H1 (cell line): ENCODE data around the gene ZSCAN10. TPM values are rescaled to one million over a fixed set of nuclear protein-coding genes. Genes with fewer than 3 reads are reported as not detected.

ENCODE experiments used
- CTCF ChIA-PET: fragments of 300-600 bp; sonication (Branson Sonifier 250); formaldehyde crosslinking; loops from one replicate; lab custom pipeline; 2021; ENCODE audit not compliant: partially characterized antibody; lab: Charles Lee
- POLR2A ChIA-PET: fragments of 300-600 bp; sonication (Branson Sonifier 250); formaldehyde crosslinking; loops from one replicate; lab custom pipeline; 2021; ENCODE audit warnings: inconsistent platforms; ENCODE audit not compliant: partially characterized antibody; lab: Charles Lee
- DNase-seq, 2 experiments: peaks; one replicate each; pipeline versions ENCODE4 v3.0.0 to v3.0.0-alpha.2; 2010 to 2022; ENCODE audit warnings: low spot score in 2 of 2, low read depth in 1 of 2, mixed read lengths in 1 of 2
- FAIRE-seq: peaks from 2 replicates; lab custom pipeline; 2011; peaks lifted over from hg19 to GRCh38; lab: Jason Lieb, UNC
- H2AFZ ChIP-seq: 2 replicates; pipeline ENCODE4 v1.8.1; 2012; ENCODE audit warnings: low read length, inconsistent platforms
- H2AK5ac ChIP-seq: 2 replicates; pipeline ENCODE4 v1.6.1; 2013; ENCODE audit warnings: low read depth, low read length
- H2BK120ac ChIP-seq: replicated peaks from 2 replicates; pipeline ENCODE3; 2013; ENCODE audit warnings: low read depth, low read length, inconsistent platforms
- H2BK12ac ChIP-seq: 2 replicates; pipeline ENCODE4 v1.6.1; 2013; ENCODE audit warnings: low read depth, low read length
- H2BK15ac ChIP-seq: 2 replicates; pipeline ENCODE4 v1.6.1; 2013; ENCODE audit warnings: low read length
- H2BK20ac ChIP-seq: 2 replicates; pipeline ENCODE4 v1.6.1; 2013; ENCODE audit warnings: low read length
- H2BK5ac ChIP-seq: 2 replicates; pipeline ENCODE4 v1.6.1; 2013; ENCODE audit warnings: low read depth, low read length
- H3K14ac ChIP-seq: 2 replicates; pipeline ENCODE4 v1.6.1; 2013; ENCODE audit warnings: inconsistent platforms; ENCODE audit not compliant: insufficient read length
- H3K18ac ChIP-seq: 2 replicates; pipeline ENCODE4 v1.6.1; 2013; ENCODE audit warnings: low read length; ENCODE audit errors: extremely low read depth
- H3K23ac ChIP-seq: 2 replicates; pipeline ENCODE4 v1.6.1; 2013; ENCODE audit warnings: inconsistent platforms; ENCODE audit not compliant: insufficient read length
- H3K23me2 ChIP-seq: 2 replicates; pipeline ENCODE4 v1.6.1; 2013; ENCODE audit warnings: low read depth, low read length
- H3K27ac ChIP-seq: 2 replicates; pipeline ENCODE4 v1.6.1; 2011; ENCODE audit warnings: low read depth, low read length, inconsistent platforms
- H3K27me3 ChIP-seq, 4 experiments: replicated peaks in 1 of 4; 1 replicate in 1 of 4; 2 replicates in 3 of 4; pipeline versions ENCODE4 v1.6.1 to v1.8.1; 2011 to 2013; ENCODE audit warnings: low read length in 3 of 4, mild to moderate bottlenecking in 3 of 4, inconsistent platforms in 2 of 4, mixed read lengths in 2 of 4, moderate library complexity in 1 of 4; ENCODE audit not compliant: control insufficient read depth in 3 of 4, insufficient read depth in 3 of 4; ENCODE audit errors: extremely low read depth in 1 of 4
- H3K36me3 ChIP-seq, 4 experiments: 2 replicates each; pipeline versions ENCODE4 v1.6.1 to v1.8.1; 2011 to 2013; ENCODE audit warnings: mild to moderate bottlenecking in 4 of 4, low read length in 3 of 4, moderate library complexity in 2 of 4, control low read depth in 1 of 4, inconsistent platforms in 1 of 4; ENCODE audit not compliant: insufficient read depth in 4 of 4, control insufficient read depth in 2 of 4
- H3K4ac ChIP-seq: replicated peaks from 2 replicates; pipeline ENCODE3; 2013; ENCODE audit warnings: low read length, low read depth, mixed read lengths, inconsistent platforms; ENCODE audit not compliant: insufficient read length
- H3K4me1 ChIP-seq, 4 experiments: replicated peaks in 1 of 4; 1 replicate in 1 of 4; 2 replicates in 3 of 4; pipeline versions ENCODE4 v1.6.1 to v1.8.1; 2011 to 2013; ENCODE audit warnings: low read length in 3 of 4, inconsistent platforms in 2 of 4, mixed read lengths in 1 of 4; ENCODE audit not compliant: insufficient read depth in 4 of 4, control insufficient read depth in 3 of 4
- H3K4me2 ChIP-seq, 2 experiments: 2 replicates each; pipeline versions ENCODE4 v1.6.1 to v1.8.1; 2011 to 2013; ENCODE audit warnings: low read depth in 2 of 2, low read length in 2 of 2, control low read depth in 1 of 2, inconsistent platforms in 1 of 2, mild to moderate bottlenecking in 1 of 2; ENCODE audit not compliant: insufficient read depth in 1 of 2
- H3K4me3 ChIP-seq, 4 experiments: fragments of 200-600, 300-600 bp in 1 of 4; sonication (generic), shearing (Covaris generic), sonication (Bioruptor Twin) in 1 of 4; 2 replicates each; pipeline versions ENCODE4 v1.5.1 to v1.8.1; 2011 to 2016; ENCODE audit warnings: low read length in 4 of 4, low read depth in 3 of 4, control low read depth in 2 of 4, inconsistent platforms in 2 of 4, mild to moderate bottlenecking in 2 of 4, mixed read lengths in 1 of 4, moderate library complexity in 1 of 4; ENCODE audit not compliant: insufficient read depth in 2 of 4; ENCODE audit errors: extremely low read depth in 1 of 4
- H3K56ac ChIP-seq: replicated peaks from 2 replicates; pipeline ENCODE3; 2013; ENCODE audit warnings: low read depth, mild to moderate bottlenecking, mixed read lengths, low read length, inconsistent platforms; ENCODE audit not compliant: insufficient read length
- H3K79me1 ChIP-seq: 2 replicates; pipeline ENCODE4 v1.6.1; 2013; ENCODE audit warnings: low read depth, low read length, control low read depth
- H3K79me2 ChIP-seq, 2 experiments: 2 replicates each; pipeline versions ENCODE4 v1.6.1 to v1.8.1; 2012 to 2013; ENCODE audit warnings: low read length in 2 of 2, mild to moderate bottlenecking in 2 of 2, inconsistent platforms in 1 of 2; ENCODE audit not compliant: insufficient read depth in 2 of 2, control insufficient read depth in 1 of 2
- H3K9ac ChIP-seq, 4 experiments: replicated peaks in 1 of 4; 1 replicate in 1 of 4; 2 replicates in 3 of 4; pipeline versions ENCODE4 v1.6.1 to v1.8.1; 2011 to 2013; ENCODE audit warnings: low read depth in 3 of 4, low read length in 3 of 4, control low read depth in 2 of 4, mild to moderate bottlenecking in 2 of 4, moderate library complexity in 2 of 4, inconsistent platforms in 1 of 4; ENCODE audit errors: extremely low read depth in 1 of 4
- H3K9me3 ChIP-seq, 2 experiments: 2 replicates each; pipeline versions ENCODE4 v1.6.1 to v1.8.1; 2012 to 2013; ENCODE audit warnings: mild to moderate bottlenecking in 2 of 2, moderate library complexity in 2 of 2, control low read depth in 1 of 2, inconsistent platforms in 1 of 2, low read depth in 1 of 2, low read length in 1 of 2, mixed read lengths in 1 of 2; ENCODE audit not compliant: insufficient read depth in 2 of 2
- H4K20me1 ChIP-seq, 2 experiments: replicated peaks in 1 of 2; 2 replicates each; pipeline versions ENCODE3 to v1.8.1; 2011 to 2013; ENCODE audit warnings: inconsistent platforms in 2 of 2, low read length in 2 of 2, mild to moderate bottlenecking in 1 of 2; ENCODE audit not compliant: insufficient read depth in 2 of 2, control insufficient read depth in 1 of 2
- H4K5ac ChIP-seq: 2 replicates; pipeline ENCODE4 v1.6.1; 2013; ENCODE audit warnings: low read length, low read depth, mixed read lengths, inconsistent platforms; ENCODE audit not compliant: insufficient read length
- H4K8ac ChIP-seq: 2 replicates; pipeline ENCODE4 v1.8.0; 2013; ENCODE audit warnings: mild to moderate bottlenecking, moderate library complexity, low read length, inconsistent platforms; ENCODE audit not compliant: insufficient read depth; ENCODE audit errors: extremely low read depth
- H4K91ac ChIP-seq: replicated peaks from 2 replicates; pipeline ENCODE3; 2013; ENCODE audit warnings: low read length, mixed read lengths, inconsistent platforms; ENCODE audit not compliant: insufficient read length
- ASH2L ChIP-seq: fragments of 200-600, 300-600 bp; sonication (generic); IDR thresholded peaks from one replicate; pipeline ENCODE4 v1.7.1; 2017; ENCODE audit warnings: low read length
- CREB1 ChIP-seq: IDR thresholded peaks from 2 replicates; pipeline ENCODE4 v1.6.1; 2012; ENCODE audit warnings: inconsistent platforms
- JUN ChIP-seq: IDR thresholded peaks from 2 replicates; pipeline ENCODE4 v1.6.1; 2011; ENCODE audit warnings: low read depth, mild to moderate bottlenecking, improper control_type of control experiment, low read length
- MAX ChIP-seq: IDR thresholded peaks from 2 replicates; pipeline ENCODE4 v1.6.1; 2012; ENCODE audit warnings: inconsistent platforms
- RNF2 ChIP-seq: fragments of 200-900, 300-1000 bp; sonication (generic); IDR thresholded peaks from 2 replicates; pipeline ENCODE4 v1.7.1; 2016; ENCODE audit warnings: borderline replicate concordance, low read depth, mild to moderate bottlenecking, antibody characterized with exemption, low read length; ENCODE audit not compliant: poor library complexity, severe bottlenecking; ENCODE audit errors: missing control alignments
- SP4 ChIP-seq: IDR thresholded peaks from 2 replicates; pipeline ENCODE4 v1.6.1; 2012; ENCODE audit warnings: low read length, inconsistent platforms
- SRF ChIP-seq: IDR thresholded peaks from 2 replicates; pipeline ENCODE4 v1.6.1; 2011; ENCODE audit warnings: mild to moderate bottlenecking, low read depth, low read length, moderate library complexity
- TBP ChIP-seq: IDR thresholded peaks from 2 replicates; pipeline ENCODE4 v1.6.1; 2011; ENCODE audit warnings: low read depth, low read length, improper control_type of control experiment
- ZNF274 ChIP-seq: IDR thresholded peaks from 2 replicates; pipeline ENCODE4 v1.7.0; 2012; ENCODE audit warnings: low read length, borderline replicate concordance; ENCODE audit errors: extremely low read depth
- WGBS, 2 experiments: shearing (Covaris generic) in 1 of 2; methylation state at CpG; one replicate each; pipeline versions ENCODE4 v1.1.6 to v1.1.7; 2013 to 2015; ENCODE audit warnings: low lambda C conversion rate in 2 of 2, mixed read lengths in 2 of 2, inconsistent platforms in 1 of 2, low coverage in 1 of 2, missing lambda C conversion rate in 1 of 2; ENCODE audit not compliant: insufficient replicate concordance in 2 of 2, insufficient coverage in 1 of 2, insufficient read length in 1 of 2; ENCODE audit errors: extremely low coverage in 1 of 2, missing lambda C conversion rate in 1 of 2; 5-methylcytosine and 5-hydroxymethylcytosine counted together
- polyA plus RNA-seq, 7 experiments: library from polyadenylated mRNA; depleted of rRNA in 3 of 7; stranded (reverse) in 5 of 7; unstranded in 2 of 7; fragments of >200 nt in 5 of 7; fragments of 200-250 nt in 2 of 7; gene quantifications; 1 replicate in 5 of 7; 2 replicates in 1 of 7; 4 replicates in 1 of 7; pipeline versions ENCODE4 v1.2.1 to v1.2.3, GENCODE V29; 2011 to 2013; ENCODE audit warnings: missing spikeins in 2 of 7, mixed read lengths in 2 of 7
- total RNA-seq: library from RNA; stranded (reverse); fragmentation: NEBNext Ultra II Directional; extraction: Animal tissue kit (Norgen Biotek cat#: 25700); gene quantifications from 2 replicates; pipeline ENCODE4 v1.2.1, GENCODE V29; 2021
- TF ChIP-seq, protein P1 (sequence below): IDR thresholded peaks from 2 replicates; pipeline ENCODE4 v1.6.1; 2012; ENCODE audit warnings: low read length, inconsistent platforms

The ZSCAN10 gene
- total and polyA plus RNA-seq, 2 of the 8 experiments (the other 6 are each of a cell fraction or from before 2014, with no cell fraction given): 209 to 314 TPM

DNA sequence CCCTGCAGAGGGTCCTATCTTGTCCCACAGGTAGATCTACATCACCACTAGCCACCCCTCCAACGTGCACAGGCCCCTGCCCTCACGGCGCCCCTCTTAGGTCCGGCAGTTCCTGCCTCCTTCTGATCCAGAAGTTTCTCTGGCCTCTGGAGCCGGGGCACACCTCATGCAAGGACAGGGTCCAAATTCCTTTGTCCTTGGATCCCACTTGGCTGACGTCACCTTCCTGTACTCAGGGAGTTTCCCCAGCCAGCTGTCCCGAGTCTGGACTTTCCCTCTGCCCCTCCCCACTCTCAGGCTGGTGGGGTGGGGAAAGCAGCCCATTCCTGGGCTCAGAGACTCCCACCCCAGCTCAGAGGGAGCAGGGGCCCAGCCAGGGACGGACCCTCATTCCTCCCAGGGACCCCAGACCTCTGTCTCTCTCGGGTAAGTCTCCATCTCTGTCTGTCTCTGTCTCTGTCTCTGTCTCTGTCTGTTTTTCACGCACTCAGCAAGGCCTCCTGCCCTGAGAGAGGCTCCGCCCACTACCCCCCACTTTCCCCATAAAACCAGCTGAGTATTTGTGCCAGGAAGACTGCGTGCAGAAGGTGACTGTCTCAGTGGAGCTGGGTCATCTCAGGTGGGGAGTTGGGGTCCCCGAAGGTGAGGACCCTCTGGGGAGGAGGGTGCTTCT, 33.9 kb downstream of the ZSCAN10 start, which contains the start of gene IL32:
IL32 (plus strand) TSS at position 572 of the 673 bp plus-strand sequence. CDS start 172 bp downstream, outside the sequence.
- no peak within 1 kb of the TSS for H4K5ac ChIP-seq
- no peaks in the 10 kb centered on the region for H3K9me3 ChIP-seq
- no peak within 1 kb of the TSS for H3K4ac ChIP-seq
- no peak within 1 kb of the TSS for H3K4me3 ChIP-seq
- no peak within 1 kb of the TSS for H2BK120ac ChIP-seq
- H2BK12ac ChIP-seq: peak within 1 kb of the TSS; percentile 94; the same call in 1 of the 2 replicates
- peak within 1 kb of the TSS; percentile 23; the same call in 1 of the 2 replicates for H3K27ac ChIP-seq
- WGBS, 2 experiments: 88% methylated on average over 13 of the region's 13 CpGs; no CpG with 5 or more reads in 1 of the 2 experiments
- FAIRE-seq (no peak), DNase-seq (no peak)
- H3K27me3 ChIP-seq: no peaks in the 10 kb centered on the region
- no peaks in the 10 kb centered on the region for H3K36me3 ChIP-seq
- no peak within 1 kb of the TSS for H3K14ac ChIP-seq
- 0 out of 2 replicates have a peak within 1 kb of the TSS, but pooled peaks have one; percentile 32 for H2BK20ac ChIP-seq
- H3K23ac ChIP-seq: no peak within 1 kb of the TSS
- ChIA-PET CTCF (interaction anchor here (0.6 to 8.3 kb wide), 10 partner anchors 11 to 64 kb away, joined by 3 to 76 read pairs (median 4); no protein-coding TSS in a partner anchor), POLR2A (interaction anchor here (0.6 to 12.7 kb wide), 11 partner anchors 10 to 61 kb away, joined by 3 to 140 read pairs (median 3); partner anchors contain the start of genes CLDN9 and ZSCAN10)
- no peaks in the 10 kb centered on the region for H4K20me1 ChIP-seq
- H3K18ac ChIP-seq: peak within 1 kb of the TSS; percentile 71
- H3K9ac ChIP-seq: no peak within 1 kb of the TSS
- H2AFZ ChIP-seq: no peak within 1 kb of the TSS
- H2BK5ac ChIP-seq: peak within 1 kb of the TSS; percentile 44; the same call in 1 of the 2 replicates
- no peaks in the 10 kb centered on the region for H3K79me1 ChIP-seq
- H3K79me2 ChIP-seq: no peaks in the 10 kb centered on the region
- 0 out of 2 replicates have a peak within 1 kb of the TSS, but pooled peaks have one; percentile 39 for H2AK5ac ChIP-seq
- H4K8ac ChIP-seq: no peak within 1 kb of the TSS; the same call in none of the 2 replicates
- no peak within 1 kb of the TSS for H3K56ac ChIP-seq
- H2BK15ac ChIP-seq: 0 out of 2 replicates have a peak within 1 kb of the TSS, but pooled peaks have one; percentile 67
- H4K91ac ChIP-seq: no peak within 1 kb of the TSS
- H3K4me1 ChIP-seq: peaks cover 0 to 3% (median 1%) of the 10 kb centered on the region in 4 experiments; a peak in 2 of 7 replicates
- no peaks in the 10 kb centered on the region for H3K23me2 ChIP-seq
- no peak within 1 kb of the TSS for H3K4me2 ChIP-seq
- TF ChIP-seq SP4 (no peak), TBP (no peak), ASH2L (no peak), RNF2 (no peak), SRF (no peak), JUN (no peak), MAX (no peak), CREB1 (no peak), ZNF274 (no peak)
- TF ChIP-seq, protein P1, sequence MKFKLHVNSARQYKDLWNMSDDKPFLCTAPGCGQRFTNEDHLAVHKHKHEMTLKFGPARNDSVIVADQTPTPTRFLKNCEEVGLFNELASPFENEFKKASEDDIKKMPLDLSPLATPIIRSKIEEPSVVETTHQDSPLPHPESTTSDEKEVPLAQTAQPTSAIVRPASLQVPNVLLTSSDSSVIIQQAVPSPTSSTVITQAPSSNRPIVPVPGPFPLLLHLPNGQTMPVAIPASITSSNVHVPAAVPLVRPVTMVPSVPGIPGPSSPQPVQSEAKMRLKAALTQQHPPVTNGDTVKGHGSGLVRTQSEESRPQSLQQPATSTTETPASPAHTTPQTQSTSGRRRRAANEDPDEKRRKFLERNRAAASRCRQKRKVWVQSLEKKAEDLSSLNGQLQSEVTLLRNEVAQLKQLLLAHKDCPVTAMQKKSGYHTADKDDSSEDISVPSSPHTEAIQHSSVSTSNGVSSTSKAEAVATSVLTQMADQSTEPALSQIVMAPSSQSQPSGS: no peak
